Measurements from ENCODE around the gene TMEM35A. TPM values are rescaled to one million over a fixed set of nuclear protein-coding genes. Genes with fewer than 3 reads are reported as not detected.
"Not testable (repeated sequence)": the region's sequence is repeated elsewhere in the genome, so short reads cannot be mapped to it uniquely, and the experiment has no call there.

The TMEM35A gene, protein sequence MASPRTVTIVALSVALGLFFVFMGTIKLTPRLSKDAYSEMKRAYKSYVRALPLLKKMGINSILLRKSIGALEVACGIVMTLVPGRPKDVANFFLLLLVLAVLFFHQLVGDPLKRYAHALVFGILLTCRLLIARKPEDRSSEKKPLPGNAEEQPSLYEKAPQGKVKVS
- total RNA-seq: not detected

DNA sequence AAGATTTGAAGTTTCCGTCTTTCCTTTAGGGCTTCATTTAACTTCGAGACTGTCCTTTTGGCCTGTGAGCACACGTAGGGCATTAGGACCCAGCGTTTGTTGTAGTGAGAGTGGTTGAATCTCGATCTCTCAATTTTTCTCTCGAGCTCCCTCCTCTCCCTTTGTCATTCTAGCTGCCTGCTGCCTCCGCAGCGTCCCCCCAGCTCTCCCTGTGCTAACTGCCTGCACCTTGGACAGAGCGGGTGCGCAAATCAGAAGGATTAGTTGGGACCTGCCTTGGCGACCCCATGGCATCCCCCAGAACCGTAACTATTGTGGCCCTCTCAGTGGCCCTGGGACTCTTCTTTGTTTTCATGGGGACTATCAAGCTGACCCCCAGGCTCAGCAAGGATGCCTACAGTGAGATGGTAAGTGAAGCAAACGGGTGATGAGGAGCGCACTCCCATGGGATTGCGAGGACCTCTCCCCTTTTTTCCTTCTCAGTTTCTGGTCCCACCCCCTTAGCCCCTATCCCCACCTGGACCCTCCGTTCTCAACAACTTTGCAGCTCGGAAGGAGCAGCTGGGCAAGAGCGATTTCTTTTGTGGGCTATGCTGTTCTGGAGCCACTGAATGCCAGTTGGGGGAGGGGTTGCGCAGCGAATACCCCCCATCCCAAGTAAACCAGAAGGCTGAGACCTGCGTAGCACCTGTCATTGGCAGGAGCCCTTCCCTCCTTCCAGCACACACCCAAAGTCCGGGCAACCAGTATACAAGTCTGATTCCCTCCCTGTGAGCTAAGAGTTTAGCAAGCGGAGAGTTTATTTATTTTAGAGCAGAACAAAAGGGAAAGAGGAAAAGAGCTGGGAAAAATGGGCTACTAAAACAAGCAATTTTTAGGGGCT is at the start of gene TMEM35A:
Gene TMEM35A (plus strand): TSS at position 164 of the 883 bp plus-strand sequence. CDS start 124 bp downstream, at position 288.
- no peaks in the 10 kb centered on the region for H3K9me3 Mint-ChIP-seq
- DNase-seq (no peak), ATAC-seq (no peak)
- no peak within 1 kb of the TSS for H3K4me3 Mint-ChIP-seq
- peaks cover 17% of the 10 kb centered on the region for H3K27me3 Mint-ChIP-seq (ENCODE audit: low read depth)
- peaks cover 7% of the 10 kb centered on the region for H3K4me1 Mint-ChIP-seq (ENCODE audit: low read depth)
- no peaks in the 10 kb centered on the region for H3K36me3 Mint-ChIP-seq (ENCODE audit: insufficient read depth)

DNA sequence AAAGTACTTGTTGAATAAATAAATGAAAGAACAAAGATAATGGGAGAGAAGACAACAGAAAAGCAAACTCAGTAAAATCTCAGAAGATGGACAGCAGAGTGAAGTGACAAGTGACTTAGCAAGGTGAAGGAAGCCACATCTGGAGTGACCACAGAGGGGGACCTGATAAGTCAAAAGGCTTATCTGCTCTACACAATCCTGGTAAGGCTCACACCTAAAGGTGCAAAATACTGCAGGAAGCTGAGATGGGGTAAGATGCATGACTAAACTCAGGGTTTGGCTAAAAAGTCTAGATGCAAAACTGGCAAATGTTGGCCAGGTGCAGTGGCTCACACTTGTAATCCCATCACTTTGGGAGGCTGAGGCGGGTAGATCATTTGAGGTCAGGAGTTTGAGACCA is 49.0 kb upstream of the TMEM35A start:
- Mint-ChIP-seq H3K36me3 (ENCODE audit: insufficient read depth) (peaks cover 27% of the 10 kb centered on the region), H3K27me3 (ENCODE audit: low read depth) (no peaks in the 10 kb centered on the region), H3K9me3 (no peaks in the 10 kb centered on the region), H3K4me3 (no peak overlapping the region), H3K4me1 (ENCODE audit: low read depth) (peaks cover 5% of the 10 kb centered on the region)
- no peak for DNase-seq
- no peak for ATAC-seq

DNA sequence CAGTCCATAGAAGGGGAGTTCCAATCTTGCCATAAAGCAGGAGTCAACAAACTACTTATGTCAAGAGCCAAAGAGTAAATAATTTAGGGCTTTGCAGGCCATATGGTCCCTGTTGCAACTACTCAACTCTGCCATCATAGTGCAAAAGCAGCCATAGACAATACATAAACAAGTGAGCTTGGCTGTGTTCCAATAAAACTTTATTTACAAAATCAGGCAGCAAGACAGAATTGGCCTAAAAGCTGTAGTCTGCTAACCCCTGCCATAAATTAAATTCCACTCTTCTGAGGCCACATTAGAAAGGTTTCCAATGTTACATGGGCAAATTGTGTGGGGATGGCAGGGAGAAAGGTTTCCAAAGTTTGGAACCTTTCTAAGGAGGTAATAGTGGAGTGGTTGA is 41.4 kb upstream of the TMEM35A start:
- no peak for DNase-seq
- Mint-ChIP-seq H3K36me3 (ENCODE audit: insufficient read depth) (peaks cover 16% of the 10 kb centered on the region), H3K4me1 (ENCODE audit: low read depth) (peaks cover 2% of the 10 kb centered on the region), H3K4me3 (no peak overlapping the region), H3K9me3 (no peaks in the 10 kb centered on the region), H3K27me3 (ENCODE audit: low read depth) (no peaks in the 10 kb centered on the region)
- no peak for ATAC-seq

DNA sequence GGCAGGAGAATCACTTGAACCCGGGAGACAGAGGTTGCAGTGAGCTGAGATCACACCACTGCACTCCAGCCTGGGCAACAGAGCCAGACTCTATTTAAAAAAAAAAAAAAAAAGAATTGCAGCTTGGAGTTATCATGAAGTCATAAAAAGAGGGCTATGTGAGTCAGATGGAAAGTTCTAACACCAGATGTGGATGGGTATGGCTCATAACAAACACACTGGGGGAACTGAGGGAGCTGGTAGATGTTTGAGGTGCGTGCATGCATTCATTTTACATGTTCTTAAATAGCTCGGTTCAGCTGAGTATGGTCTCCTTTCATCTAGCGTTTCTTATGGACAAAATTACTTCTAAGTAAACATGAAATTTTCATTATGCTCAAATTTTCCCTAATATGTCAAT is 38.5 kb upstream of the TMEM35A start:
- DNase-seq (no peak), ATAC-seq (peak; percentile 40 to 41)
- peaks cover 6% of the 10 kb centered on the region for H3K4me1 Mint-ChIP-seq (ENCODE audit: low read depth)
- no peaks in the 10 kb centered on the region for H3K9me3 Mint-ChIP-seq
- peaks cover 21% of the 10 kb centered on the region for H3K36me3 Mint-ChIP-seq (ENCODE audit: insufficient read depth)
- no peak overlapping the region for H3K4me3 Mint-ChIP-seq
- no peaks in the 10 kb centered on the region for H3K27me3 Mint-ChIP-seq (ENCODE audit: low read depth)

DNA sequence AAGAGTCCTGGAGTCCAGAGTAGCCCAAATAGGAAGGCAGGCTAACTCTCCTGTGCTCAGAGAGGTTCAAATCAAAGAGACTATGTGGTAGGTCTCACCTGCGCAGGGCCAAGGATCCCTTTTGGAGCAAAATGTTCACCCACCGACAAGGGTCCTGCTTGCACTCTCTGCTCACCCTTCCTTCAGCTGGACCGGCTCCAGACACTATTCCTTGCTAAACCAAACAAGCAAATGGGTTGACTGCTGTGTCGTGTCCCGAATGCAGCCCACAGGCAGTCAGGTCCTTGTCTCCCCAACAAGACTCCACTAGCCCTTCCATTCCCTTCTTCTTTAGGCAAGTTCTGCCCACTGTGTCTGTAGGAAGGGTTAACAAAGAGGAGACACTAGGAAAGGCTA is 27.5 kb upstream of the TMEM35A start:
- Mint-ChIP-seq H3K9me3 (no peaks in the 10 kb centered on the region), H3K4me1 (ENCODE audit: low read depth) (peaks cover 21% of the 10 kb centered on the region), H3K27me3 (ENCODE audit: low read depth) (no peaks in the 10 kb centered on the region), H3K36me3 (ENCODE audit: insufficient read depth) (peaks cover 4% of the 10 kb centered on the region), H3K4me3 (peak overlapping the region; percentile 88)
- ATAC-seq (no peak), DNase-seq (no peak)

DNA sequence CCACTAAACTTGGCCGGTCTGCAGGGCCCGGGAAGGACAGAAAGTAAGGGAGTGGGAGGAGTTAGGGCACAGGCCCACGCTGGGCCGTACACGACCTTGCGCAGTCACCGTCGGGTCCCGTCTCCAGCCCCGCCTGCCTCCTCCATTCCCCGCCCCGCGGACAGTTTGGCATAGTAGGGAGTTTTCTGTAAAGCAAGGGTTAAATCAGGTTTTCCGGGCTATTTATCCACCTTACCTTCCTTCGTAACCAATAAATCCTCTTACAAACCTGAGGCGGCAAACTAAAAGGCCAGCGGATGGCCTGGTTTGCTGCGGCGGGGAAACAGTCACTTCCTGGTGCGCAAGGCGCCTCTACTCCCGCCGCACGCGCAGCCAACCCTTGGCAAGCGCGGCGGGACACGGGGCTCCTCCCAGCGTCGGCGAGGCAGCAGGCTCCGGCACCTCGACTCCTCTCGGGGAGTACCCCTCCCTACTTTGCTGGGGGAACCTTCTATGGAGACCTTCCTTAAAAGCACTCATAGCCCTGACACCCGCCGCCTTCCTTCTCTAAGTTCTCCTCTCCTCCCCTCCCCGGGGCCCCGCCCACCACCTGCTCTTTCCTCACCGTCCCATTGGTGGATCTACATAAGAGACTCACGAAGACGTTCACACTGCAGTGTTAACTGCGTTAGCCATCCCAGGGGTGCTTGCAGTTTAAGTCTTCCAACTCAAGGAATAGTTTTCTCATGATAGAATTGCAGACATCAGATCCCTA is 27.0 kb upstream of the TMEM35A start, which contains the start of gene TRMT2B:
Gene TRMT2B (minus strand): TSS at position 563 of the 754 bp plus-strand sequence. CDS start 9,822 bp downstream, outside the sequence.
- peaks cover 21% of the 10 kb centered on the region for H3K4me1 Mint-ChIP-seq (ENCODE audit: low read depth)
- peak; percentile 91 to 93 for ATAC-seq
- H3K27me3 Mint-ChIP-seq (ENCODE audit: low read depth): no peaks in the 10 kb centered on the region
- peak; percentile 71 for DNase-seq
- peaks cover 4% of the 10 kb centered on the region for H3K36me3 Mint-ChIP-seq (ENCODE audit: insufficient read depth)
- H3K4me3 Mint-ChIP-seq: peak within 1 kb of the TSS; percentile 88
- no peaks in the 10 kb centered on the region for H3K9me3 Mint-ChIP-seq

DNA sequence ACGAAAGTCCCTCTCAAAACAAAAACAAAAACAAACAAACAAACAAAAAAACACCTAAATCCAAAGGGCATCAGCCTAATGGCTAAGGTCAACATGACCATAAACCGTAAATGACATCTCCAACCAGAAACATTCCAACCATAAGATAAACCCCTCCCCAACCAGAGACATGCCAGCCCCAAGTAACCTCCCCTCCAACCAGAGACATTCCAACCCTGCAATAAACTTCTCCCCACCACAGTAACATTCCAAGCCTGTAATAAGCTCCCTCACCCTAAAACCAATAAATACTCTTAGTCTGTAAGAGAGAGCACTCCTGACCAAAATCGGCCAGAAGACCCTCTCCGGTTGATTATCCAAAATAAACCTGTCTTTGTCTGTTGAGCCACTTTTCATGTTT is 22.1 kb upstream of the TMEM35A start:
- H3K27me3 Mint-ChIP-seq (ENCODE audit: low read depth); H3K4me3 Mint-ChIP-seq; H3K4me1 Mint-ChIP-seq (ENCODE audit: low read depth); ATAC-seq; DNase-seq; H3K36me3 Mint-ChIP-seq (ENCODE audit: insufficient read depth); H3K9me3 Mint-ChIP-seq: not testable (repeated sequence)

DNA sequence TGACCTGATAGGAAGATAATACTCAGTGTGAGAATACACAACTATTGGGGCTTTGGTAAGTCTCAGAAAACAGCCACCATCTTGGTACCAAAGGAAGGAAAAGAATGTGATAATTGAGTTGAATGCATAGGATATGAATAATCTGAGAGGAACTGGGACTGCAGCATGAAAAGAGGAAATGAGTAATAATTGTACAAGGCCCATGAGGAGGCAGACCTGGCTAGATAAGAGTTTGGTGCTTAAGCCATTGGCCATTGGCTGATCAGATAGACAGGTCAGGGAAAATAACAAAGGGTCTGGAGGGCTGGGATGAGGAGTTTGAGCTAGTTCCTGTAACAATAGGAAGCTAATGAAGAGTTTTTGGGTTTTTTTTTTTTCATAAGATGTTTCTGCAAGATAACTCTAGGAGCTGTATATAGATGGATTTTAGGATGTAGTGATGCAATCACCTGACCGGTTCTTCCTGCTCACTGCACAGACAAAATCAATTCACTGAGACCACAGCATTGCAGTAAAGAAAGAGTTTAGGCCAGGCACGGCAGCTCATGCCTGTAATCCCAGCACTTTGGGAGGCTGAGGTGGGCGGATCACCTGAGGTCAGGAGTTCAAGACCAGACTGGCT is 21.5 kb upstream of the TMEM35A start:
- Mint-ChIP-seq H3K36me3 (ENCODE audit: insufficient read depth) (no peaks in the 10 kb centered on the region), H3K27me3 (ENCODE audit: low read depth) (no peaks in the 10 kb centered on the region), H3K4me1 (ENCODE audit: low read depth) (peaks cover 4% of the 10 kb centered on the region), H3K4me3 (no peak overlapping the region), H3K9me3 (no peaks in the 10 kb centered on the region)
- ATAC-seq (no peak), DNase-seq (no peak)

DNA sequence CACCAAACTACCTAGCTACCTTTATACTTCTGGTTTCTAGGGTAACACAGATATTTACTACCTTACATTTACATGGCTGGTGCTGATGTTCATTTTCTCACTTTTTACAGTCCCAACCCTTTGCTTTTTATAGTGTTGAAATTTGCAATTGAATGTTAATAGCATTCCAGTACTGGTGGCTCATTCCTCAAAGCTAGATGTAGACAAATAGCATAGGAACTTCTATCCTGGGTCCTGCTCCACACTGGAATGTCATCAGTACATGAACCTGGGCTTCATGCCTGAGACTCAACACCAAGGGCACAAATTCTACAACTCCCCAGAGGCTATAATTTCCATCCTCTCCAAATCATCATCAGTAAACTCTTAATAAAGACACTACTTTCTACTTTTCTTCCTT is 16.5 kb upstream of the TMEM35A start:
- Mint-ChIP-seq H3K4me1 (ENCODE audit: low read depth) (peaks cover under 1% of the 10 kb centered on the region), H3K36me3 (ENCODE audit: insufficient read depth) (no peaks in the 10 kb centered on the region), H3K9me3 (no peaks in the 10 kb centered on the region), H3K4me3 (no peak overlapping the region), H3K27me3 (ENCODE audit: low read depth) (no peaks in the 10 kb centered on the region)
- no peak for DNase-seq
- ATAC-seq: no peak

DNA sequence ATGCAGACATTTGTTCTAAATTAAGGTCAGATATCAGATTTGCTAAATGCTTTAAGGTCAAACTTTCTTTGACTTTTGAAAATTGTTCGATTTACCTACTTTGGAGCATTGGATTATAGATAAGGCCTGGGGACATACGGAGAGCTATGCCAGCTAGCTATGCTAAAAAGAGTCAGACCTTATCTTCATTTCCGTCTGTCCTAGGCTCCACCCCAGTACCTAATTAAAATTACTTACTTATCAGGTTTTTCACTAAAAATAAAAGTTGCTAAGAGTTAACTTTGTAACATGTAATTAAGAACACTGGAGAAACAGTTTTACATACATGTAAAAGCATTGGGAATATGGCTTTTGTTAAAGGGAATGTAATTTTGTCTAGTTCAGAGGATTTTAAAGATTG is 7.1 kb upstream of the TMEM35A start:
- H3K4me3 Mint-ChIP-seq: no peak overlapping the region
- H3K9me3 Mint-ChIP-seq: no peaks in the 10 kb centered on the region
- H3K27me3 Mint-ChIP-seq (ENCODE audit: low read depth): no peaks in the 10 kb centered on the region
- no peak for ATAC-seq
- no peaks in the 10 kb centered on the region for H3K36me3 Mint-ChIP-seq (ENCODE audit: insufficient read depth)
- H3K4me1 Mint-ChIP-seq (ENCODE audit: low read depth): no peaks in the 10 kb centered on the region
- DNase-seq: no peak

DNA sequence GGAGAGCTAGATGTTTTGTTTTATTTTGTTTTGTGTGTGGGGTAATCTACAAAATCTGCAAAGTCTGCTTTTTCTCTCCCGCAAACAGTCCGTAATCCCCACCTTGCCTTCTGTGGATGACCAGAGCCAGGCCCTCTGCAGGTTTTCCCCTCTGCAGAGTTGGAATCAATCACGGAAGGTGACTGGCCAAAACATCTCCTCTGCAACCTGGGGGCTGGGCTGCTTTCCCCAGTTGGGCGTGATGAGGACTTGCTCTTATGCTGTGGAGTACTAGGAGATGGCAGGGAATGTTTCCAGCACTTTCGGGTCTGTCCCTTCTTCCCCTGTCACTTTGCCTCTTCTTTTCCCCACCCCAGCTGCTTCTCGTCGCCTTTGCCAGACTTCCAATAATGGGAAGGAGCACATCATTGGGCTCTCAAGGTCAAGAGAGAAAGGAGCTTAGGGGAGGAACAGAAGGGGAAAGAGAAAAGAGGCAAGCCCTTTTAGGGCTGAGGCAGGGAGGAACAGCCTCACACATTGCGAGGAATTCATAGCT is 1.1 kb downstream of the TMEM35A start:
- Mint-ChIP-seq H3K9me3 (no peaks in the 10 kb centered on the region), H3K4me1 (ENCODE audit: low read depth) (peaks cover 7% of the 10 kb centered on the region), H3K27me3 (ENCODE audit: low read depth) (peaks cover 17% of the 10 kb centered on the region), H3K36me3 (ENCODE audit: insufficient read depth) (no peaks in the 10 kb centered on the region), H3K4me3 (no peak overlapping the region)
- ATAC-seq (no peak), DNase-seq (no peak)

DNA sequence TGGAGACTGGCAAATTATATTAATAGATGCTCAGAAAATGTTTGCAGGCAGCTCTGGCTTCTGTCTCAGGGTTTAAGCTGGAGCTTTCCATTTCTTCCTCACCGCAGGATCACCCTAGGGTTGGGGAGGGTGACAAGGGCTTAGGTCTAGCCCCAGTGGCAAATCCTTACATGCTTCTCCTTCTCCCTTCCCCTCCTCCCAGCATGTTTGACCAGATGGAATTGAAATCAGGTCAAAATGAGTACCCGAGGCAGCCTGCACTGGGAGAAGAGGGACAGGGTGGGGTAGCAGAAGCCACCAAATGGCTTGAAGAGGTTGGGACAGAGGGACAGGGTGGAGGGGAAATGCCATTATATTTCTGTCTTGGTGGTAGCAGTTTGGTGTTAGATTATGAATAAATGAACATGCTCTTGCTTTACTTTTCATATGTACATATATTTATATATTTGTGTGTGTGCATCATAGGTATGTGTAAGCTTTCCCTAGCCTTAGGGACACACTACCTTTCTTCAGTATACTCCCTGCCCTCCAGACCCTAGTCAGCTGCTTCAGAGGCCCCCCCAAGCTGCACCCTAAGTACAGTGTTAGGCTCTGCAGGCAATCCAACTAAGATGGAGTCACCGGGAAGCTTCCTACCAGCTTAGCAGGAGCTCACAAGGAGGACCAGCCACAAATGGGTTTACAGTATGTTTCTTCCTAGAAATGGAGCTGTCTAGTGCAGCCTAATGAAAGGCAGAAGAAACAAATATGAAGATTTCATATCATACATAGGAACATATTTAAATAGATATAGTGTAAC is 1.8 kb downstream of the TMEM35A start:
- Mint-ChIP-seq H3K4me1 (ENCODE audit: low read depth) (peaks cover 7% of the 10 kb centered on the region), H3K9me3 (no peaks in the 10 kb centered on the region), H3K27me3 (ENCODE audit: low read depth) (peaks cover 17% of the 10 kb centered on the region), H3K4me3 (no peak overlapping the region), H3K36me3 (ENCODE audit: insufficient read depth) (no peaks in the 10 kb centered on the region)
- no peak for DNase-seq
- ATAC-seq: no peak

DNA sequence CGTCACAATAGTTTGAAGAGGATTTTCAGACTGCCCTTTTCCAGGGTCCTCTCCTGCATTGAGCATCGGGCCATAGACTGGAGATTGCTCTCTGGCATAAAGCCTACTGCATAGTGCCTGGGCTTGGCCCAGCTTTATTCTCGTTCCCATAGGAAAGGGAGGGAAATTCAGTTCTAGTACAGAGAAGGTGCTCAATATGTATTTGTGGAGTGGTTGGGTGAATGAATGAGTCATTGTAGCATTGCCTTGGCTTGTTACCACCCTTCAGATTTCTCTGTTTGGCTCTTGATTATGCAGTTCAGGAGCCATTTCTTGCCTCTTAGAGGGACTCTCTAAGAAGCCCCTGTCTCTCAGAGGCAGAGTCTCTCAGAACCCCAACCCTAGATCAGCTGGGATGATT is 2.6 kb downstream of the TMEM35A start:
- H3K9me3 Mint-ChIP-seq: no peaks in the 10 kb centered on the region
- peaks cover 7% of the 10 kb centered on the region for H3K4me1 Mint-ChIP-seq (ENCODE audit: low read depth)
- no peaks in the 10 kb centered on the region for H3K36me3 Mint-ChIP-seq (ENCODE audit: insufficient read depth)
- ATAC-seq (no peak), DNase-seq (no peak)
- H3K4me3 Mint-ChIP-seq: no peak overlapping the region
- peaks cover 17% of the 10 kb centered on the region for H3K27me3 Mint-ChIP-seq (ENCODE audit: low read depth)

Data from activated T-cell treated with anti-CD3 and anti-CD28 coated beads, Interleukin-2, amount 50 U/mL, for 4 hours (primary cell).